HEK293 (cell line): ENCODE results near the gene NDRG4.

Source experiments
- CTCF ChIA-PET: fragments of 350-600 bp; formaldehyde crosslinking; extraction: SDS; loops from one replicate; lab custom pipeline; 2021; ENCODE audit warnings: antibody characterized with exemption; lab: Yijun Ruan, JAX
- POLR2A ChIA-PET: fragments of 300-600 bp; formaldehyde crosslinking; extraction: SDS; loops from one replicate; lab custom pipeline; 2020; ENCODE audit warnings: antibody characterized with exemption, inconsistent platforms; lab: Yijun Ruan, JAX
- H3K27ac ChIP-seq: fragments of 200-500 bp; sonication (Bioruptor generic); 2 replicates; pipeline ENCODE4 v1.5.1; 2014; ENCODE audit warnings: low read depth, low read length, control low read depth, inconsistent platforms; ENCODE audit errors: extremely low read depth
- H3K36me3 ChIP-seq, 2 experiments: fragments of 200-500 bp in 1 of 2; sonication (Bioruptor generic) in 1 of 2; 1 replicate in 1 of 2; 2 replicates in 1 of 2; pipeline ENCODE4 v1.5.1; 2014 to 2017; ENCODE audit warnings: inconsistent platforms in 2 of 2, low read length in 2 of 2; ENCODE audit not compliant: control insufficient read depth in 2 of 2, insufficient read depth in 1 of 2
- H3K4me1 ChIP-seq: fragments of 200-500 bp; sonication (Bioruptor generic); 2 replicates; pipeline ENCODE4 v1.5.1; 2014; ENCODE audit warnings: mild to moderate bottlenecking, low read length, inconsistent platforms; ENCODE audit not compliant: control insufficient read depth, insufficient read depth
- H3K4me3 ChIP-seq: 2 replicates; pipeline ENCODE4 v1.5.1; 2011; ENCODE audit warnings: low read depth, mild to moderate bottlenecking, control low read depth, low read length, moderate library complexity
- H3K9me3 ChIP-seq: fragments of 200-500 bp; sonication (Bioruptor generic); 2 replicates; pipeline ENCODE4 v1.5.1; 2014; ENCODE audit warnings: low read depth, low read length, inconsistent platforms; ENCODE audit not compliant: control insufficient read depth, insufficient read depth
- BCL11A ChIP-seq: fragments of 450-650 bp; formaldehyde crosslinking; IDR thresholded peaks from 2 replicates; pipeline ENCODE4 v1.5.1; 2016; ENCODE audit warnings: low read depth, missing biosample characterization, missing genetic modification characterization
- BCL11B ChIP-seq: fragments of 450-650 bp; formaldehyde crosslinking; IDR thresholded peaks from 2 replicates; pipeline ENCODE4 v1.5.1; 2016; ENCODE audit warnings: low read depth, missing biosample characterization, missing genetic modification characterization
- GFI1B ChIP-seq: fragments of 450-650 bp; formaldehyde crosslinking; IDR thresholded peaks from 2 replicates; pipeline ENCODE4 v1.5.1; 2016; ENCODE audit warnings: missing biosample characterization, missing genetic modification characterization
- GLIS1 ChIP-seq: fragments of 450-650 bp; formaldehyde crosslinking; IDR thresholded peaks from 2 replicates; pipeline ENCODE4 v1.5.1; 2016; ENCODE audit warnings: missing biosample characterization, missing genetic modification characterization
- KLF17 ChIP-seq: fragments of 450-650 bp; formaldehyde crosslinking; IDR thresholded peaks from 2 replicates; pipeline ENCODE4 v1.5.1; 2016; ENCODE audit warnings: missing biosample characterization, missing genetic modification characterization
- OVOL3 ChIP-seq: fragments of 450-650 bp; formaldehyde crosslinking; IDR thresholded peaks from 2 replicates; pipeline ENCODE4 v1.5.1; 2016; ENCODE audit warnings: missing biosample characterization, missing genetic modification characterization
- PATZ1 ChIP-seq: fragments of 450-650 bp; formaldehyde crosslinking; IDR thresholded peaks from 2 replicates; pipeline ENCODE4 v1.5.1; 2016; ENCODE audit warnings: missing biosample characterization, missing genetic modification characterization
- YY2 ChIP-seq: fragments of 450-650 bp; formaldehyde crosslinking; IDR thresholded peaks from 2 replicates; pipeline ENCODE4 v1.5.1; 2016; ENCODE audit warnings: missing biosample characterization, missing genetic modification characterization
- ZBTB8A ChIP-seq: fragments of 450-650 bp; formaldehyde crosslinking; IDR thresholded peaks from 2 replicates; pipeline ENCODE4 v1.5.1; 2016; ENCODE audit warnings: missing biosample characterization, missing genetic modification characterization
- ZFP69B ChIP-seq: fragments of 450-650 bp; formaldehyde crosslinking; IDR thresholded peaks from 2 replicates; pipeline ENCODE4 v1.5.1; 2016; ENCODE audit warnings: missing biosample characterization, missing genetic modification characterization
- ZNF202 ChIP-seq: fragments of 450-650 bp; formaldehyde crosslinking; IDR thresholded peaks from 2 replicates; pipeline ENCODE4 v1.5.1; 2016; ENCODE audit warnings: missing biosample characterization, missing genetic modification characterization, borderline replicate concordance
- ZNF23 ChIP-seq: fragments of 450-650 bp; formaldehyde crosslinking; IDR thresholded peaks from 2 replicates; pipeline ENCODE4 v1.5.1; 2016; ENCODE audit warnings: missing biosample characterization, missing genetic modification characterization, borderline replicate concordance
- ZNF24 ChIP-seq: fragments of 450-650 bp; formaldehyde crosslinking; IDR thresholded peaks from 2 replicates; pipeline ENCODE4 v1.5.1; 2016; ENCODE audit warnings: missing biosample characterization, missing genetic modification characterization
- ZNF280C ChIP-seq: fragments of 450-650 bp; formaldehyde crosslinking; IDR thresholded peaks from 2 replicates; pipeline ENCODE4 v1.5.1; 2016; ENCODE audit warnings: missing biosample characterization, missing genetic modification characterization
- ZNF404 ChIP-seq: fragments of 450-650 bp; formaldehyde crosslinking; IDR thresholded peaks from 2 replicates; pipeline ENCODE4 v1.5.1; 2017; ENCODE audit warnings: missing biosample characterization, missing genetic modification characterization
- ZNF473 ChIP-seq: fragments of 450-650 bp; formaldehyde crosslinking; IDR thresholded peaks from 2 replicates; pipeline ENCODE4 v1.5.1; 2017; ENCODE audit warnings: missing biosample characterization, missing genetic modification characterization
- ZNF610 ChIP-seq: fragments of 450-650 bp; formaldehyde crosslinking; IDR thresholded peaks from 2 replicates; pipeline ENCODE4 v1.5.1; 2016; ENCODE audit warnings: missing biosample characterization, missing genetic modification characterization, borderline replicate concordance
- ZNF639 ChIP-seq: fragments of 450-650 bp; formaldehyde crosslinking; IDR thresholded peaks from 2 replicates; pipeline ENCODE4 v1.5.1; 2016; ENCODE audit warnings: missing biosample characterization, missing genetic modification characterization
- ZNF664 ChIP-seq: fragments of 450-650 bp; formaldehyde crosslinking; IDR thresholded peaks from 2 replicates; pipeline ENCODE4 v1.5.1; 2016; ENCODE audit warnings: missing biosample characterization, missing genetic modification characterization
- ZNF776 ChIP-seq: fragments of 450-650 bp; formaldehyde crosslinking; IDR thresholded peaks from 2 replicates; pipeline ENCODE4 v1.5.0; 2017; ENCODE audit warnings: missing biosample characterization, missing genetic modification characterization, borderline replicate concordance
- ZNF791 ChIP-seq: fragments of 450-650 bp; formaldehyde crosslinking; IDR thresholded peaks from 2 replicates; pipeline ENCODE4 v1.5.1; 2016; ENCODE audit warnings: missing biosample characterization, missing genetic modification characterization

NDRG4 gene

GRCh38 chr16:58515871-58516767, 16.2 kb downstream of the NDRG4 start (continued):
- TF ChIP-seq ZNF23 (tag by site-specific recombination) (no peak), BCL11B (tag by site-specific recombination) (no peak), ZNF280C (tag by site-specific recombination) (no peak), ZNF776 (tag by site-specific recombination) (no peak), KLF17 (no peak), PATZ1 (tag by site-specific recombination) (no peak), ZNF202 (tag by site-specific recombination) (no peak), ZNF404 (tag by site-specific recombination) (no peak), GLIS1 (no peak), OVOL3 (no peak), ZNF791 (tag by site-specific recombination) (no peak), ZNF473 (tag by site-specific recombination) (no peak), ZNF664 (no peak), ZNF24 (0 out of 2 replicates have a peak, but pooled peaks have one; percentile 30), ZFP69B (no peak), ZNF639 (tag by site-specific recombination) (no peak), BCL11A (tag by site-specific recombination) (no peak), ZNF610 (tag by site-specific recombination) (peak; percentile 54; the same call in 1 of the 2 replicates), YY2 (tag by site-specific recombination) (no peak)

GRCh38 chr16:58516768-58517107, 16.8 kb downstream of the NDRG4 start:
- TF ChIP-seq ZBTB8A (no peak), GFI1B (tag by site-specific recombination) (0 out of 2 replicates have a peak, but pooled peaks have one; percentile 32)
- no peak overlapping the region for H3K4me3 ChIP-seq
- H3K27ac ChIP-seq = no peak overlapping the region
- ChIA-PET CTCF (interaction anchor here (1.1 kb wide), 1 partner anchor 40 kb away, joined by 3 read pairs; no protein-coding TSS in a partner anchor), POLR2A (interaction anchor here (1.5 kb wide), 1 partner anchor 17 kb away, joined by 3 read pairs; the partner anchor contains the start of gene NDRG4)
- H3K4me1 ChIP-seq = peaks cover 4% of the 10 kb centered on the region; the same call in 1 of the 2 replicates
- H3K9me3 ChIP-seq = no peaks in the 10 kb centered on the region
- H3K36me3 ChIP-seq = peaks cover 22 to 56% of the 10 kb centered on the region in 2 experiments
